Upper lobe of left lung (tissue), 4 donors: ENCODE data around the gene USP10.

ENCODE experiments used
- POLR2A ChIP-seq, 4 donors: fragments of 450-650 bp; IDR thresholded peaks; one replicate each; pipeline ENCODE4 v1.5.1; 2016 to 2017; ENCODE audit warnings: antibody characterized with exemption in 4 of 4, mild to moderate bottlenecking in 2 of 4
- TF ChIP-seq, protein P1 (sequence below), 6 experiments: fragments of 450-650 bp in 4 of 6; fragments of 200-600 bp in 2 of 6; sonication (generic) in 2 of 6; IDR thresholded peaks; one replicate each; pipeline ENCODE4 v1.5.1; 2016 to 2019; ENCODE audit warnings: antibody characterized with exemption in 6 of 6

- TF ChIP-seq, protein P1, sequence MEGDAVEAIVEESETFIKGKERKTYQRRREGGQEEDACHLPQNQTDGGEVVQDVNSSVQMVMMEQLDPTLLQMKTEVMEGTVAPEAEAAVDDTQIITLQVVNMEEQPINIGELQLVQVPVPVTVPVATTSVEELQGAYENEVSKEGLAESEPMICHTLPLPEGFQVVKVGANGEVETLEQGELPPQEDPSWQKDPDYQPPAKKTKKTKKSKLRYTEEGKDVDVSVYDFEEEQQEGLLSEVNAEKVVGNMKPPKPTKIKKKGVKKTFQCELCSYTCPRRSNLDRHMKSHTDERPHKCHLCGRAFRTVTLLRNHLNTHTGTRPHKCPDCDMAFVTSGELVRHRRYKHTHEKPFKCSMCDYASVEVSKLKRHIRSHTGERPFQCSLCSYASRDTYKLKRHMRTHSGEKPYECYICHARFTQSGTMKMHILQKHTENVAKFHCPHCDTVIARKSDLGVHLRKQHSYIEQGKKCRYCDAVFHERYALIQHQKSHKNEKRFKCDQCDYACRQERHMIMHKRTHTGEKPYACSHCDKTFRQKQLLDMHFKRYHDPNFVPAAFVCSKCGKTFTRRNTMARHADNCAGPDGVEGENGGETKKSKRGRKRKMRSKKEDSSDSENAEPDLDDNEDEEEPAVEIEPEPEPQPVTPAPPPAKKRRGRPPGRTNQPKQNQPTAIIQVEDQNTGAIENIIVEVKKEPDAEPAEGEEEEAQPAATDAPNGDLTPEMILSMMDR (IDR thresholded peaks at IDR 0.05): peak; percentile 84 to 91 (median 90)
- TF ChIP-seq POLR2A (IDR thresholded peaks at IDR 0.05): no peak
These were observed 26.4 kb downstream of the USP10 start for GRCh38 chr16:84726079-84726668.
